ENCODE results near the gene DGKQ. TPM values are rescaled to one million over a fixed set of nuclear protein-coding genes. Genes with fewer than 3 reads are reported as not detected.

Gene DGKQ
- total RNA-seq, 1 experiment from 2014 or later = 15.9 TPM

GRCh38 chr4:970046-970745, 3.2 kb downstream of the DGKQ start:
- Mint-ChIP-seq H3K4me3 (ENCODE audit: unreplicated experiment) (no peak overlapping the region), H3K4me1 (ENCODE audit: insufficient read depth, unreplicated experiment) (peaks cover 5% of the 10 kb centered on the region), H3K27ac (ENCODE audit: low read depth, unreplicated experiment) (no peak overlapping the region), H3K27me3 (ENCODE audit: insufficient read depth, unreplicated experiment) (no peaks in the 10 kb centered on the region), H3K36me3 (ENCODE audit: insufficient read depth, unreplicated experiment) (peaks cover 10% of the 10 kb centered on the region), H3K9me3 (ENCODE audit: unreplicated experiment) (no peaks in the 10 kb centered on the region)
- ChIA-PET CTCF (no interaction called here), POLR2A (no interaction called here)
- intact Hi-C loops (cut with micrococcal nuclease) = no loop called here
- no TSS peak for BruUV-seq (replicated peaks)
- DNase-seq (ENCODE audit: unreplicated experiment) = no peak
- TF ChIP-seq CTCF (IDR thresholded peaks at IDR 0.05; ENCODE audit: unreplicated experiment) = no peak

GRCh38 chr4:968621-969394, 4.6 kb downstream of the DGKQ start:
- no peaks in the 10 kb centered on the region for H3K9me3 Mint-ChIP-seq (ENCODE audit: unreplicated experiment)
- no peak overlapping the region for H3K27ac Mint-ChIP-seq (ENCODE audit: low read depth, unreplicated experiment)
- no peak for DNase-seq (ENCODE audit: unreplicated experiment)
- no peaks in the 10 kb centered on the region for H3K27me3 Mint-ChIP-seq (ENCODE audit: insufficient read depth, unreplicated experiment)
- H3K4me1 Mint-ChIP-seq (ENCODE audit: insufficient read depth, unreplicated experiment) = peaks cover 5% of the 10 kb centered on the region
- no peak for TF ChIP-seq CTCF (IDR thresholded peaks at IDR 0.05; ENCODE audit: unreplicated experiment)
- no TSS peak for BruUV-seq (replicated peaks)
- H3K4me3 Mint-ChIP-seq (ENCODE audit: unreplicated experiment) = no peak overlapping the region
- intact Hi-C loops (cut with micrococcal nuclease) = no loop called here
- ChIA-PET CTCF (interaction anchor here (0.6 to 1.0 kb wide), 3 partner anchors 13 to 1317 kb away, joined by 3 read pairs; no protein-coding TSS in a partner anchor), POLR2A (no interaction called here)
- peaks cover 10% of the 10 kb centered on the region for H3K36me3 Mint-ChIP-seq (ENCODE audit: insufficient read depth, unreplicated experiment)

GRCh38 chr4:968221-968620, 5.1 kb downstream of the DGKQ start:
- Mint-ChIP-seq H3K27ac (ENCODE audit: low read depth, unreplicated experiment) (no peak overlapping the region), H3K4me3 (ENCODE audit: unreplicated experiment) (no peak overlapping the region), H3K9me3 (ENCODE audit: unreplicated experiment) (no peaks in the 10 kb centered on the region), H3K27me3 (ENCODE audit: insufficient read depth, unreplicated experiment) (no peaks in the 10 kb centered on the region), H3K36me3 (ENCODE audit: insufficient read depth, unreplicated experiment) (peaks cover 10% of the 10 kb centered on the region), H3K4me1 (ENCODE audit: insufficient read depth, unreplicated experiment) (peaks cover 5% of the 10 kb centered on the region)
- TF ChIP-seq CTCF (IDR thresholded peaks at IDR 0.05; ENCODE audit: unreplicated experiment) = no peak
- ChIA-PET CTCF (interaction anchor here (1.0 kb wide), 1 partner anchor 20 kb away, joined by 3 read pairs; no protein-coding TSS in a partner anchor), POLR2A (no interaction called here)
- DNase-seq (ENCODE audit: unreplicated experiment) = no peak
- intact Hi-C loops (cut with micrococcal nuclease) = no loop called here
- BruUV-seq (replicated peaks) = no TSS peak
